Stimulated activated CD4-positive, alpha-beta T cell treated with anti-CD3 and anti-CD28 coated beads, Interleukin-1b, Interleukin-23, amount 100 ng/mL, for 4 hours (primary cell): ENCODE results near the gene DZIP1L.

Experiments used
- DNase-seq, 2 donors: peaks; one replicate each; pipeline ENCODE4 v3.0.0-alpha.2; 2020; ENCODE audit warnings: low read depth in 2 of 2

The DZIP1L gene

DNA sequence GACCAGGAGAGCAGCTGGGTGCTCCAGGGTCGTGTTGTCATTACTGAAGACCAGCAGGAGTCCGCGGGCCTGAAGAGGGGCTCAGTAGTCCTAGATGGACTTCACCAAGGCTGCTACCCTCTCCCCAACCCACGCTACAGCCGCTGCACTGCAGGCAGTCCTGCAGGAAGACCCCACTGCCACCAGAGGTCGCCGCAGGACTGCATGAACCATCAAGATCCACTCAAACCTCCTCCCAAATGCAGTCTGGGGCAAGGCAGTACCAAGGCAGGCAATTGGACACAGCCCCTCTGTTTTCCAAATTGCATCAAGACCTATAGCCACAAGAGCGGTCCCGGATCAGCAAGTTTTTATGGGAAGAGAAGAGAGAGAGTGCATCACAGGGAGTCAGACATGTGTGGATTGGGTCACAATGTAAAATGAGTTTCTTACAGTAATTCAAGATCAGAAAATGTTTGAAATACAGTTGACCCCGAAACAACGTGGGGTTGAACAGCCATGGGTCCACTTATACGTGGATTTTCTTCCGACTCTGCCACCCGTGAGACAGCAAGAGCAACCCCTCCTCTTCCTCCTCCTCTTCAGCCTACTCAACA, 46.7 kb downstream of the DZIP1L start:
- peak; percentile 63 to 73 for DNase-seq

DNA sequence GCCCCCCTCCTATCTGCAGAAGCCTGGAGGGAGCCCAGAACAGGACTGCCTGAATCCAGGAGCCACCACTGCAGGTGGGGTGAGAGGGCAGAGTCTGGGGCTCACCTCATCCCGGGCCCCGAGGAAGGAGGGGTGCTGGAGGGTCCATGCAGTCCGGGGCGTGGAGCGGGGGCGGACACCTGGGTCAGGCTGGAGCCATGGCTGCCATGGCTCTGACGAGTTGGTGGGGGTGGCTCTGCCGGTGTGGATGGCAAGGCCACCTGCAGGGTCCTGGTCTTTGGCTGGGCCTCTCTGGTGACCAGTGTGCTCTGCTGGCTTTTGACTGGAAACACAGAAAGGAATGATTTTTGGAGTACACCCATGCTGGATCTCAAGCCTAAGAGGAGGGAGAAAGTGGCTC, 47.4 kb downstream of the DZIP1L start:
- no peak for DNase-seq

DNA sequence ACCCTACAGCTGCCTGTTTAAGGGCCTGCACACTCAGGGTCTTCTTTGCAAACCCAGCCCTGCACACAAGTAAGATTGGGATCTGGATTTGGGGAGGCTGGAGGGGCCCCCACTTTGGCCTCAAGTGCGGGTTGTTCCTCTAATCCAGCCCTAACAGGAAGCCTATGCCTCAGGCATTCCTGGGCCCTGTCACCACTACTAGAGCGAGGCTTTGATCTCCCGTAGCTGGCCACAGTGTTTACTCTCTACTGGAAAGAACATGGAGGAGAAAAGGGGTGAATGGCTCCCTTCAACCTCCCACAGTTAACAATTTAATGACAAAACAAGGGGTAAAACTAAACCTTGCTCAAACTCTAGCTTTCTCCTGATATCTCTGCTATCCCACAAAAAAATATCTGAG, 48.4 kb downstream of the DZIP1L start:
- DNase-seq, result no peak

DNA sequence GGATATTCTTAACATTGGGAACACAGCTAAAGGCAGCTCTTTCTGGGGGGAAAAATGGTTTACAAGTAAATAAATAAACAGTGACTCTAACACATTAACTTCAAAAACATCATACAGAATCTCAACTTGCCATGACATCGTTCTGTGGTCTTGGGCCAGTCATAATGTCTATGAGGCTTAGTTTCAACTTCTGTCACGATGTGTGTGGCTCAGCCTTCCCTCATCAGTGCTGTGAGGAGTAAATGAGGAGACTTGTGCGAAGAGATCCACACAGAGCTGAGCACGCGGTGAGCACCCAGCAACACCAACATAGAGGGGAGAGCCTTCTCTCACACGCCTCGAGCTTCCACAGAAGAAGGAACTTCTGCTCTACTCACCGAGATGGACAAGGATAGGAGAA, 49.0 kb downstream of the DZIP1L start:
- DNase-seq, result no peak

DNA sequence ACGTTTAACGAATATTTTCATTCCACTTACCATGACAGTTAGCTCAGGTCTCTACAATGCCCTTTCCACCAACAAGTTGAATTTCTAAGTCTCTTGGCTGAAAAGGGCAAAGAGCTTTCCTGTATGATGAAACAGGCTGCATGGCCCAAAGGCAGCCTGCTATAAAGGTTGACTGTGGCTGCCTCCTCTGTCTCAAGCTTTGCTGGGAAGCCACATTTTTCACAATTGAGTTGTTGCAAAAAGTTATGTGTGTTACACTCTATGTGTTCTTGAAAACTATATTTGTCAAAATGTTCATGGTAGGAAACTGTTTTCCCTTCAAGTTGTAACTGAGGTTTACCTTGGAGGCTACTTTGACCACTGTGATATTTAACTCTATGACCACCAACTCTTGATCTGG, 49.5 kb downstream of the DZIP1L start:
- DNase-seq, result no peak

DNA sequence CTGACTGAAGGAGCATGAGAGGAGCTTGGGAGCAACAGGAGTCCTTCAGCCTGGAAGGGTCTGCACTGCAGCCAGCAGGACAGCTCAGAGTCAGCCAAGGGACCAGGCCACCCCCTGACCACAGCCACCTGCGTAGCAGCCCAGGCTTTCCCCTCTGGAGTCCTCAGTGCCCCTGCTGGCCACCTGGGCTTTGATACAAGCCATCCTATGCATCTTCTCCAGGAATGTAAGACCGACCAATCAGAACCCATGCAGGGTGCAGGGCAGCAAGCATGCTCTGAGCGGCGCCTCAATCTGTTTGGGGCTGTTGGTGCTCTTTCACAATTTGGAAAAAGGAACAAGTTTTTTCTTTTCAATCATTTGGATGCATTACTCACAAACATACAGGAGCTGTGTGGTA, 52.0 kb downstream of the DZIP1L start:
- DNase-seq, result no peak

DNA sequence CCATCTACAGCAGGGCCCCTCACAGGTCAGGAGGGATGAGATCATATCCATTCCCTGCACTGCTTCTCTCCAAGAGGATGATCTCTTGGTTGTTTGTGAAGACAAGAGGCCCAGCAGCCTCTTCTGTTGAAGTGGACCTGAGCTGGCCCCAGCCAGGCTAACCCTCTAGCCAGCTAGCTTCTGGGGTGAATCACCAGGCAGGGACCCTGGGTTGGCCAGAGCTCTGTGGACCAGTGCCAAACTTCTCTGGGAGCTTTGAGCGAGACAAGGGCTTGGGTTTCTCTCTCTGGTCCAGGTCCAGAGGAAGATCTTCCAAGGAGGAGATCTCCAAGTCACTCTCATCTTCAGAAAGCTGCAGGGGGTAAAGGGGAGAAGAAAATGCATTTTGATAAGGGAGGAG, 52.8 kb downstream of the DZIP1L start:
- no peak for DNase-seq

DNA sequence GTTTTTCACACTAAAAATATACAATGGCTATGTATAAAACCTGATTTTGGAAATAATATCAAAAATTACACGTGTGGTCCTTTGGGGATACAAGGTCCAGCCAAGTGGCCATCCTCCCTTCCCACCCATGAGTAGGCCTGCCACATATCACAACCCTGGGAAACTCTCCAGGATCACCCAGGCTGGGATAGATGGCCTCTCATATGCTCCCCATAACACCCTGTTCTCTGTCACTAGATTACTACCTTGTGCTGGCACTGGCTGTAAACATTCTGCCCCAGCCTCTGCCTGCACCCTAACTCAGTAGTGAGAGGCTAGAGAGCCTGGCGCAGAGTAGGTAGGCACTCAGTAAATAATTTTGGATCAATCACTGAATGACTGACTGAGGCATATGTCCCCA, 53.4 kb downstream of the DZIP1L start:
- DNase-seq, result no peak

DNA sequence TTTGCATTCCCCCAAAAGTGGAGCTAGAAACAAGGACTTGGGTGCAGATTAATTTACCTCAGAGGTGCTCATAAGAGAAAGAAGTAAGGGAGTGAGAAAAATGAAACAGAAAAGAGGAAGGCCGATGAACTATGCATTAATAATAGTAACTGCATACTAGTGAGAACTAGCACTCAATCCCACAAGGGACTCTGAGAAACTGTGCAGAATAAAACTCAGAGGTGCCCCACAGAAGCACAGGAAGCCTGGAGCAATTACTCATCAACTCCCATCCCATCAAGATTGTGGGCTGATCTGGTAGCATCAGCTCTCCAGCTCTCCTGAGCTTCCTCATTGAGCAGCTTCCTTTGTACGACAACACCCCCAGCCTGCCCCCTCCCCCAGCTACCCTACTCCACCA, 54.6 kb downstream of the DZIP1L start:
- no peak for DNase-seq

DNA sequence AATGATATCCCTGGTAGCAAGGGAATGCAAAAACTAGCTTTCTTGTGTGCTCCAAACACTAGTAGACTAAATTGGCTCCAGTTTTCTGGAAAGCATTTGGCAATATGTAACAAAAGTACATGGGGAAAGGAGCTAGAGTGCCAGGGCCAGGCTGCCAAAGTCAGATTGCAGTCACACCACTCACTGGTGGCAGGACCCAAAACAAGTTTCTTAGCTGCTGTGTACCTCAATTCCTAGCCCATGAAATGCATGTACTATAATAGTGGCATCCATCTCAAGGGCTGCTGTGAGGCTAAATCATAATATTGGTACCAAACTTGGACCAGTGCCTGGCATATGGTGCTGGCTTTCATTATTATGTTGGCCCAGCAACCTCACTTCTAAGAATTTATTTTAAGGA, 56.1 kb downstream of the DZIP1L start:
- no peak for DNase-seq

DNA sequence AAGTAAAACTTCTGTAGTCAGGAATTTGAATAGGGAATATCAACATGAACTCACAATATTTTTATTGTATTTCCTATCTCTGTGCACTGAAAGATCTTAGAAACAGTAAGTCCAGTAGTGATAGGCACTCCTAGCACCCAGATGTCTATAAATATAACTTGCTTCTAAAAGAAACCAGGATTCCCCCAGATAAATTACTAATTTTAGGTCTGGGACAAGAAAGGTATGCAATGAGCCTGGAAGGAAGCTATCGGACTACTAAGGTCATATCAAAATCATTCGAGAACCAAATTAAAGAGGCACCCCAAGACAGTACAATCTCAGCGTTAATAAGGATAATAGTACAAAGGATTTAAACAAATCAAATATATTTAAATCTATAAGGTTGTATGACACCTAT, 58.0 kb downstream of the DZIP1L start:
- no peak for DNase-seq

DNA sequence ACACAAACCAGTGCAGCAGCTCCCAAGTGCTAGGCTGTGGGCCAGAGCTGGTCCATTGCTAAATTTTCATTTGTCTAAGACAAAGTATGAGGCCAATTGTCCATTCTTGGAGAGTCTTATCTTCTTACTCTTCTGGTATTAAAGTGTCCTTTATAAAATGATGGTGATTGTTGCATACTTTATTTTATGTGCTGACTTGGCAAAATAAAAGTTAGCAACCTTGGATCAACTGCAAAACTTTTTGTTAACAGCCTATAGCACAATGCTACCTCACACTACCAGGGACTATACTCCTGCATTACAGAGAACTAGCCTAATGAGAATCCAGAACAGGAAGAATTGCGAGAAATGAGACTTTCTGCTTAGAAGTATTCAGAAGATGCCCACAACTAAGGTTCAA, 61.4 kb downstream of the DZIP1L start:
- DNase-seq, result no peak

DNA sequence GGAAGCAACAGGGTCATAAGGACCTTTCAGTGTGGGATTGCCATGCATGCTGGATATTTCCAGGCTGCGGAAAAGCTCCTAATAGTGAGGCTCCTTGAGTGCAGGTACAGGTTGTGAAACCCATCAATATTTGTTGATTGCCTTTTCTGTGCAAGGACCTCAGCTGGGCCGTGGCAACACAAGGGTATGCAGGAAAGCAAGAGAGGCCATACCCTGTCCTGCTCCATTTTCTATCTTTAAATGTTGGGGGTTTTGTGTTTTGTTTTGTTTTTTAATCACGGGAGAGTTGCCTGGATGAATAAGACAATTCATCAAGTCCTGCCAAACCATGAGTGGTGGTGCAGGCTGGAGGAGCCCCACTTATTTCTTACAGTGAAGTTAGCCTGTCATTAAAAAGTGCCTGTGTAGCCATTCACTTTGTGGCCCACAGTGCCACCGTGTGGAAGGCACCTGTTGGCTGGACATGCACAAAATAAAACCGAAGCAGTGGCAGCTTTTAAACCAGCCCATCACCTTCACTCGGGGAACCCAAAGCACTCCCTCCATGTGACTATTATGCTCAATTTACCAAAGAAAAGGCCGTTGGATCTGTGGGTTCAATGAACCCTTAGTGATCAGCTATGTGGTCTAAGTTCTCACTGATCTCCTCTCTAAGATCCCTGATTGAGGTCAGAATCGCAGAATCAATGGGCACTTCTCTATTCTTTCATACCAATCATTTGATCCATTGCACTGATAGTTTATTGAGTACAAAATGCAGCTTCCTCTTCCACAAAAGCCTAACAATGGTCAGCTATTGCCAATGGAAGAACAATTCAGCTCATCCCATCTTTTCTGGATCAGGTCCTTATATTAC, 63.2 kb downstream of the DZIP1L start:
- no peak for DNase-seq

DNA sequence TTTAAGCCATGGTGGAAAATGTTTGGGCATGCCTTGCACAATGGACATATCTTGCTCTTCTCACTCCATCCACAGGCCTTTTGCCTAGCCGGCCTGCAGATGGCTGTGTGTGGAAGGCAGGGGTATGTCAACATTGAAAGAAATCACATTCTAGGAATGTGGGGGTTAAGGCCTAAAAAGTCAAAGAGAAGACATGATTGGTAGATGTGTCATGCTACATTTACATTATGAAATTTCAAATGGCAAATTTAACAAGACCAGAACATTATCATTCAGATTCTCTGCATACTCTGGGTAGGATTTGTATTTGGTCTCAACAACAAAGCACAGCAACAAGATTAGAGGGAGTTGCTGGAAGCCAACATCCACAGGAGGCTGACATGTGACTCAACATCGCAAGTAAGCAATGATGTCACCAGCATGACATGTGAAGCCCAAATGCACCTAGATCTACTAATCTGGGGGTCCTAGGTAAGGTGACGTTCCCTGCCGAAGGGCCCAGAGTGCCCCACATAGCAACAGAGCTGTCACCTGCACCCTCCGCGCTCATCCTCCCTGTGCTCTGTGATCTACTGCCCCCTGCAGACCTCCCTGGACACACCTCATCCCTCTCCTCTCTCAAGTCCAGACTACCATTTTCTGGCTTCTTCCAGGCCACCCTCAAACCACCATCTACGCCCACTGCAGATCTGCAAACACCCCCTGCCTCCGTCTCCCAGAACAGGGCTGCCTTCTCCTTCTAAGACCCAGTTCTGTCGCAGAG, 66.1 kb downstream of the DZIP1L start:
- DNase-seq, result no peak

DNA sequence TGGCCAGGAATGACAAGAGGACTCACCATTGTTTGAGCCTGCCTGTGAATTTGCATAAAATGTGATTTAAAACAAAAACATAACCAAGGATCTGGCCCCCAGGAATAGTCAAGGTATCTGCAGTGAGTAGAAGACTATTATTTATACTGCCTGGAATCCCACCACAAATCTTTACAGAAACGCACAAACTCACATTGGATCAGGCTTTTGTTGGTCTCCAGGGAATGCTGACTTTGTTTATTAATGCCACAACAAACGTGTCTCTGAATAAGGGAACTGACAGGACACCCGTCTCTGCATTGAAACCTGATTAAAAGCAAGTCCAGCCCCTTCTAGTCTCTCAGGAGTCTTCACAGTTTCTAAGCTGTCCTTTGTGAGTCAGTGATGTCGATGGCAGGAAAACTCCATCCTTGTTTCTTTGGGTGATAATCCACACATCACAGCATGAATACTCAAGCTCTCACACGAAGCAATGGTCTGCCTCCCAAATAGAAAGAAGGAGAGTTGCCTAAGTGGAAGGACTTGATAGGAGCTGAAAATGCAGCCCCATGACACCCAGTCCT, 67.7 kb downstream of the DZIP1L start:
- DNase-seq, result no peak

DNA sequence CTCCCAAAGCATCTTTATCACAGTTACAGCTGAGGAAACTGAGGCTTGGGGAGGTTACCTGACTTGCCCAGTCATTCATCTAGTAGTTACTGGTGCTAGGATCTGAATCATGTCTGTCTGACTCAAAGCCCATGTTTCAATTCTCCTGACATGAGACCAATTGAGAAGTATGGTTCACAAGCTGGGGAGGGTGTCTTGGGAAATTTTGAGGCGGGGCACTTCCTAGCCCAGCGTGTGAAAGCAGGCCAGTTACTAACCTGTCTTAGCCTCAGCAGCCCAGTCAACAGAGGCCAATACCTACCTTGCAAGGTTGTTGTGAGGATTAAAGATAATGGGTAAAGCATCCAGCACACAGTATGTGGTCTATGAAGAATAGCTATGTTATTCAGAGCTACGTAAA, 68.5 kb downstream of the DZIP1L start:
- no peak for DNase-seq

DNA sequence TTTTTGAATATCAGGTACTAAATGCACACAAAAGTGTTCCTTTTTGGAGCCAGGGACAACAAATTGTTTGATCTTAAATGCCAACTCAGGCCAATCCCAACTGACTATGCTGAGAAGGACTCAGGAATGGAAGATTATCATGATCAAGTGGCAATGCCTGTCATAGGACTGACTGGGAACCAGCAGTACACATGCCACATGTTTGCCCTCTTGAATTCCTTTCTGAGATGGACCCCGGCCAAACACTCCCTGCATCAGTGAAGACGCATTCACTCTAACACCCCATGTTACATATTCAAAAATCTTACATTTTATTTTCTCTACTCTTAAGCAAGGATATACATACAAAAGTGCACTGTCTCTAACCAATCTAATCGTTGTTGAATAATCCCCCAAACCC, 69.3 kb downstream of the DZIP1L start:
- DNase-seq, result no peak

DNA sequence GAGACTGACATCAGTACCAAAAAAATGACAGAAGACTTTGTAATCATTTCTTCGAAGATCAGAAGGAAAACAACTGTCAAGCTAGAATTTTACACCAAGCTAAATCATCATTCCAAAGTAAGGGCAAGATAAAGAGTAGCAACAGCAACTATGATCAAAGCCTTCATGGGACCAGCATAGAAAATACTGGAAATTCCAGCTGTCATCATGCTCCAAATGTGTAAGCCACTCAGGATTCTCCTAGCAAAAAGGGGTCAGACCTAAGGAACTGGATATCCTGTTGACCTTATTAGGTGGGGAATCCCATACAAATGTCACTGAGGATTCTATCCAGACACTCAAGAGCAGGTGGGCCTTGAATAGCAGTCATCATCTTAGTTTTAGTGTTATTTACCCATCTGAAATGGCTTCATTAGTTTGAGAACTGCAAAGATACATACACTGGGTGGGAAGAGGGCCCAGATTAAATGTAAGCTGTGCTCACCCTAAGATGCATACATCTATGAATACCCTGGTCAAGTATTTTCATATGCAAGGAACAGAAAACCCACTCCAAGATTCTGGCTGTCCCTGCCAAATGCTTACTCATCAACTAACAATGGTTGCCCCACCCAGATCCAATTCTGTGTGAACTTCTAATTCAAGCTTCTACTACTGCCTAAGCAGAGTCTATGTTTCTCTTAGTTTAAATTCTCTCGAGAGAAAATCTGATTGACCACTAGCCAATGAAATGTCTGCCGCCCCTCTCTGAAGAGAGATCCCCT, 72.0 kb downstream of the DZIP1L start:
- no peak for DNase-seq

DNA sequence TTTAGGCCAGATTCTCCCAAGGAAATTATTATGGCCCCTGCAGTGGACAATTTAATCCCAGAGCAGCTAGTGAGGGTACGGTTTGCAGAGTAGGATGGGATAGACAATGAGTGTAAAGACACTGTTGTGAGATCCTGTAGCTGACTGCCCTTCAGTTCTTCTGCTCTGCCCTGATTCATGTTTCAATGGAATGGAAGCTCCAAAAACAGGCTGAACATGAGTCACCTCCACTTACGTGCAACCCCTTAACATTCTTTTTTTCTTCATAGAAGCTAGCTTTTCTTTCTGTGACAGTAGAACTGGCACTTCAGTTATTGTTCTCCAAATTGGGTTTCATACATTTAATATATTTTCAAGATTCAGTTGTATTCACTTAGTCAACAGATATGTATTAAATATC, 73.4 kb downstream of the DZIP1L start:
- no peak for DNase-seq

DNA sequence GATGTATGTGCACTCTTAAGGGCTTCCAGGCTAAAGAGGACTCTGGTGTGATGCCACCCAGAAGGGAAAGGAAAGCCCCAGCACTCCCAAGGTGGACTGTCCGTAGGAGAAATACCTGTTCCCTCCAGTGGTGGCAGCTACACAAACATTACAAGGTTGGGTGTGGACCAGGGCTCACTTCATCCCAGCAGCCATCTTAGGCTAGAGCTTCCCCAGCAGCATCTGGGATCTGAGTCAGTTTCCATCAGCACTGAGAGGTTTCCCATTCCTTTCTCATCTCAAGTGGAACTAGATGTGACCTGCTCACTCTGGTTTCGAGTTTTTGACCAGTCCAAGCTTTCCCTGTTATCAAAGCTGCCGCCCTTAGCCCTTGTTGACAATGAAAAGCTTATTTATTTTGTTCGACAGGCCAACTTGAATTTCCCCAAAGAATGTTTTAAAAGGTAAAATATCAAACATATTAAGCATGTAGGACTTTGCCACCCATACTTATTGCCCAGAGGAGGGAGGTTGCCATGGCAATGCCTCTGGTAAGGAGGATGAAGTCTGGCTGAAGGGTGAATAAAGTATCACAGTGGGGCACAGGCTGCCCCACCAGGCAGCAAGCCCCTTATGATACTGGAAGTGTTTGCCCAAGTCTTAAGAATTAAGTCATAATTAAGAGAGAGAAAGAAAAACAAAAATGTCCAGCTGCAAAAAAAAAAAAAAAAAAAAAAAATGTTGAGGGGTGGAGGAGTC, 76.5 kb downstream of the DZIP1L start:
- no peak for DNase-seq

DNA sequence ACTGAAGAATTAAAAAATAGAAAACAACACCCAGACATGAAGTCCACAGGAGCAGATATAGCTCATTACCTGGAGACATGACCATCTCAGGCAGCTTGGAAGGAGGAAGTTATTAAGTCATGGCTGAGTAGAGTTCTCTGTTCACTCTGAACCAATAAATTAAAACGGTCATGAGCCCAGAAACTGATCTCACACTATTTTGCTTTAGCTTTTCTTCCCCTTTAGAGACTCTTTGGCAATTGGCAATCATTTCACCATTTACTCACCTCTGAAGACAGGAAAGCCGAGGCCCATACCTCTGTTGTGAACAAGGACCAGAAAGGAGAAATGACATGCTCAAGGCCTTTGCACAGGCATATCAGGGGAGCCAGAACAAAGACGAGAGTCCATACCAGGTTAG, 78.8 kb downstream of the DZIP1L start:
- no peak for DNase-seq
